Fibroblast of mammary gland (primary cell): ENCODE data around the gene SMURF2.

Source experiments
- DNase-seq: peaks from one replicate; pipeline ENCODE4 v3.0.0-alpha.2; 2010; ENCODE audit warnings: low read depth
- H3K4me3 ChIP-seq: 2 replicates; pipeline ENCODE4 v1.5.1; 2011; ENCODE audit warnings: low read depth, mild to moderate bottlenecking, low read length, moderate library complexity; ENCODE audit not compliant: control insufficient read depth
- CTCF ChIP-seq: conservative IDR thresholded peaks from 2 replicates; pipeline ENCODE4 v1.5.1; 2011; ENCODE audit warnings: low read depth, low read length, inconsistent platforms; ENCODE audit not compliant: control insufficient read depth, insufficient read depth

SMURF2 gene

GRCh38 chr17:64653985-64654355 is 8.1 kb downstream of the SMURF2 start:
- no peak overlapping the region for H3K4me3 ChIP-seq
- DNase-seq, result peak; percentile 35
- no peak for TF ChIP-seq CTCF

GRCh38 chr17:64653325-64653984 is 8.7 kb downstream of the SMURF2 start:
- no peak for TF ChIP-seq CTCF
- H3K4me3 ChIP-seq, result no peak overlapping the region
- peak; percentile 49 for DNase-seq

- H3K4me3 ChIP-seq, result no peak overlapping the region
- TF ChIP-seq CTCF, result no peak
These were observed 10.2 kb downstream of the SMURF2 start for GRCh38 chr17:64651889-64652288.

GRCh38 chr17:64648234-64648633 is 13.9 kb downstream of the SMURF2 start:
- no peak for TF ChIP-seq CTCF
- DNase-seq, result no peak
- H3K4me3 ChIP-seq, result no peak overlapping the region

More at GRCh38 chr17:64651889-64652288, 10.2 kb downstream of the SMURF2 start:
- no peak for DNase-seq

GRCh38 chr17:64647817-64648216 is 14.3 kb downstream of the SMURF2 start:
- TF ChIP-seq CTCF, result no peak
- no peak overlapping the region for H3K4me3 ChIP-seq
- no peak for DNase-seq

- no peak for DNase-seq
- H3K4me3 ChIP-seq, result no peak overlapping the region
- TF ChIP-seq CTCF, result no peak
These were observed 22.6 kb downstream of the SMURF2 start for GRCh38 chr17:64639516-64639915.
